NCI-H2081 (cell line): ENCODE results near the gene LHFPL2.

Experiments used
- DNase-seq, 2 experiments: peaks; one replicate each; lab custom pipeline; 2025; lab: John Stamatoyannopoulos, UW

Gene LHFPL2

DNA sequence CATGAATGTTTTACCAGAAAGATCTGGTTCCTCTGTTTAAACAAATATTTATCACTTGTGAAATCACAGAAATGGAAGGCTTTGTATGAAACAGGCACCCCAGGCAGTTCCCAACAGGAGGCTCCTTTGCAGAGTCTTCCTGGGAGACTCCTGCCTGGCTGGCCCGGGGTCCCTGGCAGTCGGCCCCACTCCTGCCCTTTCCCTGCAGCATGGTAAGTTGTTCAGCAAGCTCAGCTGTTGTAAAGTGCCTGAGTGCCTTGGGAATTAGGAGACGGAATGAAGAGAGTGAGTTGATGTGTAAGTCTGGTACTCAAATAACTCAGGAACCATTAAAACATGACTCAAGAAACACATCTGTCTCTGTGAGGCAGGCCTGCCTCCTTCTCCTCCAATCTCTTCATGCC, 17.5 kb upstream of the LHFPL2 start:
- DNase-seq = no peak

DNA sequence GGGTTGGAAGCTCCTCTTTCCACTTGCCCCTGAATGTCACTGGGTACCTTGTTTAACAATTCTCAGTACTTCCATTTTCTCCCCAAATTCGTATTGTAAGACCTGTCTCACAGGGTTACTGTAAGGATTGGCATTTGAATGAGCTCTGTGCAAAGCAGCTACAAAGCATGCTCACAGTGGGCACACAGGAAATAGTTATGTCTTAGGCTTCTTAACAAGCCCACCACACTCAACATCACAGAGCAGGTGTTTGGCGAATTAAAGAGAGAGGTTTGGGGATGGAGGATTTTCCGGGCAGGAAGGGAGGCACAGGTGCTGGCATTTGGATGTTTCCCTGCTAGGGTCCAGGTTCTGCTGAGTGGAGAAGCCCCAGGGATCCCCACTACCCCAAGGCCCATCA, 17.0 kb upstream of the LHFPL2 start:
- no peak for DNase-seq

DNA sequence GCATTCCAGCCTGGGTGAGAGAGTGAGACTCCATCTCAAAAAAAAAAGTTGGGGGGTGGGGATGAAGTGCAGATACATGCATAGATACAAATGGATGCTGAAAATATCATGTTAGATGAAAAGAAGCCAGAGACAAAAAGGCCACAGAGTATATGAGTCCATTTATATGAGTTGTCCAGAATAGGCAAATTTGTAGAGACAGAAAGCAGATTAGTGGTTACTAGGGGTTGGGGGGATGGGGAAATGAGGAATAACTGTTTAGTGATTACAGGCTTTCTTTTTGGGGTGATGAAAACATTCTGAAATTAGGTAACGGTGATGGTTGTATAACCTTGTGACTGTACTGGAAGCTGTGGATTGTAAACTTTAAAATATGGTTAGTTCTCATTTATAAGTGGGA, 13.8 kb upstream of the LHFPL2 start:
- no peak for DNase-seq

DNA sequence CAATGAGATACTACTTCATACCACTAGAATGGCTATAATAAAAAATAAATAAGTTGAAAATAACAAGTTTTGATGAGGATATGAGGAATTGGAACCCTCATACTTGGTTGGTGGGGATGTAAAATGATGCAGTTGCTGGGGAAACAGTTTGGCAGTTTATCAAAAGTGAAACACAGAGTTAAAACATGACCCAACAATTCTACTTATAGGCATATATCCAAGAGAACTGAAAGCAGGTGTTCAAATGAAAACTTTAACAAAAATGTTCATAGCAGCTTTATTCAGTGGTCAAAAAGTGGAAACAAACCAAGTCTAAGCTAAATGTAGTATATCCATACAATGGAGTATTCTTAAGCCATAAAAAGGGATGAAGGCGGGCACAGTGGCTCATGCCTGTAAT, 13.1 kb upstream of the LHFPL2 start:
- DNase-seq = no peak

DNA sequence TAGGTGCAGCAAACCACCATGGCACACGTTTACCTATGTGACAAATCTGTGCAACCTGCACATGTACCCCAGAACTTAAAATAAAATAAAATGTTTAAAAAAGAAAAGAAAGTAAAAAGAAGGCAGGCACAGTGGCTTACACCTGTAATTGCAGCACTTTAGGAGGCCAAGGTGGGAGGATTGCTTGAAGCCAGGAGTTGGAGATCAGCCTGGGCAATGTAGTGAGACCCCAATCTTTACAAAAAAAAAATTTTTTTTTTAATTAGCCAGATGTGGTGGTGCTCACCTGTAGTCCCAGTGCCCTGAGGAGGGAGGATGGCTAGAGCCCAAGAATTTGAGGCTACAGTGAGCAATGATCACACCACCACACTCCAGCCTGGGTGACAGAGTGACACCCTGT, 12.5 kb upstream of the LHFPL2 start:
- DNase-seq = no peak

DNA sequence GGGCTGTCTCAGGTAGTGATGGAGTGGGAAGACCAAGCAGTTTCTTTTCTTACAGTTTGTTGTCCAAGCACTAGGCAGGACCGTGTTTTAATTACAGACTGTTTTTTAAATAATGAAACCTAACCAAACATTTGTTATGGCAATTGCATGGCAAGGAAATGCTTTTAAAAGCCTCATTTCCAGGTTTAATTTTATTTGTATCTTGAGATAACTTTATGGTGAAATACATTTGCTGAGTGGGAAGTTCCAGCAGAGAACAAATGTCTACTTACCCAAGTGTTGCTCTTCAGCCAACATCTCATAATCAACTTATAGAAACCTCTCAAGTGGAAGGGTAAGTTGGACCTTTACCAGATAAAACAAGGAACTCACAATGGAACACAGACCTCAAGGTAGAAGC, 11.8 kb upstream of the LHFPL2 start:
- DNase-seq = no peak

DNA sequence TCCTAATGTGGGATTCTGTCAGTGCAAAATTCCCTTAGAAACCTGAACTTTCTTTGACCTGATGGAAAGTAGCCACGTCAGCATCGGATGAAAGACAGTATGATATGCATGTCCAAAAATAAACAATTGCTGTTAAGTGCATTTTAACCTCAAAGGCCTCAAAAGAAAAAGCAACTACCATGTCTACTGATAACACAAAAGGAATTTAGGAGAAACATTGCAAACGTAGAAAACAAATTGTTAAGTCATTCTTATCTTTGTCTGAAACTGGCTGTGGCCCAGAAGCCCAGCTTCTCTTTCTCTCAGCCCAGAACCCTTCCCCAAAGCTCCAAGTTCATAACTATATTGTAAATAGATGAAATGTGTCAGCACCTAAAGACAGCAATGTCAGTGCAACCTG, 11.1 kb upstream of the LHFPL2 start:
- no peak for DNase-seq

DNA sequence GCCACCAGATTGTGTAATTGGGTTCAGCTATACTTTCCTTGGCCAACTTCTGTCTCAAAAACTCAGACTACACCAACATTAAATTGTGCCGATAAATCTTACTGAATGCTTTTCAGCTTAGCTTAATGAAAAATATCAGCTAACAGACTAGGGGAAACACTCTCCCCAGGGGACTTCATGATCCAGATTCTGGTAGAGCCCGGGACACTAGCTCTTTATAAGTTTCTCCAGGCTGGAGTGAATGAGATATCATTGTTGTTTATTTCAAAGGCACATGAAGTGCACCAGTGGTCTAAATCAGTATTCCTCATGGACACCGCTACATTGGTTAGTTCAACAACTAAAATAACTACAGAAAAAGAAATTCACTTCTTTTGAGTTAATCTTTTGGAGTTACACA, 10.5 kb upstream of the LHFPL2 start:
- no peak for DNase-seq

DNA sequence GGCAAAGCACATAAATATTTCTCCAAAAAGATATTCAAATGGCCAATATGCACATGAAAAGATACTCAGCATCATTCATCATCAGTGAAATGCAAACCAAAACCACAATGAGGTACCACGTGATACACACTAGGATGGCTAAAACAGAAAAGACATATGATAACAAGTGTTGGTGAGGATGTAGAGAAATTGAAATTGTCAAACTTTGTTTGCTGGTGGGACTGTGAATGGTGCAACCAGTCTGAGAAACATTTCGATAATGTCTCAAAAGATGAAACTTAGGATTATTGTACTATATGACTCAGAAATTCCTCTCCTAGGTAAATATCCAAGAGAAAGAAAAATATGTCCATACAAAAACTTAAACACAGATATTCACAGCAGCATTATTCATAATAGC, 8.6 kb upstream of the LHFPL2 start:
- no peak for DNase-seq

DNA sequence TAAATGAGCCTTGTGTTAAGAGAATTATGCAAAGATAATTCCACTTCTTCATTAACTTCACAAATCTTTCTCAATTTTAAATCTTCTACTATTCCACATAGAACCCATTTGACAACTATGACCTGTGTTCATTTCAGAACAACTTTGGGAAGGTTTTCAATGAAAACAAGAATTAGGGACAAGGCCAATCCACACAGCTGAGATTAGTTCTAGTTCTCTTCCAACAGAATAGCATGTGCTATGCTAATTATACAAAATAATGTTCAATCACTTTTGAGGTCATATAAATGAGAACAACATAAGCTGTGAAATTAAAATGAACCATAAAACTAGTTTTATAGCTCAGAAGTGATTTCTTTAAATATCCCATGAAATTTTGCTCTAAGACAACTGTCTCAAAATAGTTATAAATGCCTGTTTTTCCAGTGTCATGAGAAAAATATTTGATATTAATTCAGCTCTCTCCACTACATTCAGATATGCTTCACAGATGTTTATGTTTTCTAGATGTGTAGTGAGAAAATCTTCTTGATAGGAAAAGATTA, 7.2 kb upstream of the LHFPL2 start:
- DNase-seq = no peak

DNA sequence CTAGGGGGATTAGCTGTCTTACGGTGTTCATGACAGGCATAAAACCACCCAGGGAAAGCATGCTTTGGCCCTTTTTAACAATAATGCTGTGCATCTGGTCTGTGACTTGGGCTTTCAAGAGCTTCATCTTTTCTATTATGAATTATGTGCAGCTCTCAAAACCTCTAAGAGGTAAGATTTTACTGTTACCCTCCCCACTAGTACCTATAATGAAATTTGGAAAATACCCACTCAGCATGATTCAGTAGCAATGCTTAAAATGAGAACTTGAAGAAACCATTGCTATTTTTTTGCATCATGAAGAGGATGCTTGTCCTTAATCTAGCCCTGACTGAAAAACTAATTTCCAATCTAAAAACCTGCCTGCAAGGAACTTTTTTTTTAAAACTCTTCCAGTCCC, 5.8 kb upstream of the LHFPL2 start:
- no peak for DNase-seq

DNA sequence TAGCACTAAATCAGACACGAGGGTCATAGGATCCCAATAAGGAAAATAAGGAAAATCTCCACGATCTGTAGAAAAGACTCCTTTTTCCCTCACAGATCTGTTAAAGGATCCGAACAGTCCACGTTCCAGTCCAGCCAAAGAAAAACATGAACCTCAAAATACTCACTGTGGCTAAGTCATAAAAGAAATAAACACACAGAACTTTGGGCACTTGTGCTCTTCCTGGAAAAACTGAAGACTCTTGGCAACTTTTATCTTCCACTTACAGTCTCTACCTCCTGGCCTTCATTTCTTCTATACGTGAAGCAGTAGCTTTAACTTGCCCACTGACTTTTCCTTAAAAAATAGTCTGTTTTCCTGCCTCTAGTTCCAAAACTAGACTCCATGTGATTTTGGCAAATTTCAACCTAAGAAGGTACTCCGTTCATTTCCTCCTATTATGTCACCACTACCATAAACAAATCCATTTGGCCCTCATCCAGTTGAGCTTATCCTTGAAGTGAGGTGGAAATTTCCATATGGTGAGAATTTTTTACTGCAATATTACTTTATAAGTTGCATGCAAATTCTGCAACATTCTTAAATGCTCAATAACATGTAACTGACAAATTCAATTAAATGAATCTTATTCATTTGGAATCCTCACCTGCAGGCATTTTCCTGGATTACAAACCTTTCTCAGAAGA, 5.3 kb upstream of the LHFPL2 start:
- no peak for DNase-seq

DNA sequence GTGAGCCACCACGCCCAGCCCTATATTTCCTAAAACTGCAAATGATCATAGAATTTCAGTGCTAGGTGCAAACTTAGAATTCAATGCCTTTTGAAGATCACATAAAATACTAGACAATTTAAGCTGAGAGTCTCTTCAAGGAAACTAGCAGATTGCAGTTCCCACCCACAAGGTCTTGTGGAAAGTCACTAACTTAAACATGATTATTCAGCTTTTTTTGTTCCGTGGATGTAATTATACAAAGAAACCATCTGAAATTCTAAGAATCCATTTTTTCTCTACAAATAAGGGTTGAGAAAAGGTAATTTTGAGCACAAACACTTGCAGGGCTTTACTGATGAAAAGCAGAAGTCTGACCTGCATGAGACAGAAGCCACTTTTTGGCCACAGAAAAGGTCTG, 4.5 kb upstream of the LHFPL2 start:
- DNase-seq = no peak

DNA sequence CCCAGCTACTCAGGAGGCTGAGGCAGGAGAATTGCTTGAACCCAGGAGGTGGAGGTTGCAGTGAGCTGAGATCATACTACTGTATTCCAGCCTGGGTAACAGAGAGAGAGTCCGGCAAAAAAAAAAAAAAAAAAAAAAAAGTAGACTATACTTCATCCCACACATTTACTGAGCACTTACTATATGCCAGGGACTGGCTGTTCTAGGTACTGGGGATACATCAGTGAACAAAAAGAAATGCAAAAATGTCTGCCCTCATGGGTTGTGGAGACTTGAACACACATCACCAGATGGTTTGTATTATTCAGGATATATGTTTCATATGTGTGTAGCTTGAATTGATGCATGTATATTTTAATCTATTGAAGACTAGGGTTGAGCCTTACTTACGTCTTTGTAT, 2.9 kb upstream of the LHFPL2 start:
- no peak for DNase-seq

DNA sequence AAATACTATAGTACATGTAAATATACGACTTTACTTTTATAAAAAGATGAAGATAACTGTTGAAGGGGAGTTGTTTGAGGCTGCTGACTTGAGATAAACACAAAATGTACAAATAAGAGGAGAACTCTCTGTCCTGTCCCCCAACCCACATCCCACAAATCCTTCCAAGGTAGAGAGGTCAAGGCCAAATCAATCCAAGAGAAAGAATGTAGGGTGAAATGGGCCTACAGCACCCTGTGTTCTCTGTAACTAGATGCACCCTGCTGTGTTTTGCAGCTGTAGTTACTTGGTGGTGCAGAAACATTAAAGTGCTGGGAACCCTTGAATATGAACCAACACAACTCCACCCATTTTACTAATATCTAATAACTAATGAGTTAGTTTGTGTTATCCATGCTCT, 2.0 kb upstream of the LHFPL2 start:
- DNase-seq = no peak

DNA sequence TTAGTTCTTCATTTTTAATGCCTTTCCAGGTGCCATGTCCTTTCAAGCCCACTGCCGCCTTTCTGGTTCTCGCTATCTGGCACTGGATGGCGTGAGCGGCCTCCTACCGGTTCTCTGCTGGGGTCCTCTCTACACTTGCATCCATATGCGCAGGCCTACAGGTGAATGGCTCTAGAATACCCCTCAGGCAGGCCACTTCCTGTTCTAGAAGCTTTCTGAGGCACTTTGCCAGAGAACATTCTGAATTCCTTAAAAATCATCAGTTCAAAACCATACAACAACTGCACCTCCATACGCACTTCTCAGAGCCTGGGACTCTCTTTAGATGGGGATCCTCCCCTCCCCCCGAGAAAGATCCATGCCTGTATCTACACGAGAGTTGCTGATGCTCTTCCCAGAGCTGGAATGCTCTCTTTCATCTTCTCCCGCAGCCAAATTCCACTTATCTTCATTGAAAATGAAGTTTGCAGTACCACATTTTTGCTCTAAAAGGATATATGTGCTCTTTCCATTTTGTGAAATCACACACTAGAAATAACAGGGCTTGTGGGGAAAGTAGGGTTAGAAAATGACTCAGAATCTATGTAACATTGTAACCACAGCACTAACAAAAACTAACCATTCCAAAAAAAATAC, 1.4 kb upstream of the LHFPL2 start:
- no peak for DNase-seq

DNA sequence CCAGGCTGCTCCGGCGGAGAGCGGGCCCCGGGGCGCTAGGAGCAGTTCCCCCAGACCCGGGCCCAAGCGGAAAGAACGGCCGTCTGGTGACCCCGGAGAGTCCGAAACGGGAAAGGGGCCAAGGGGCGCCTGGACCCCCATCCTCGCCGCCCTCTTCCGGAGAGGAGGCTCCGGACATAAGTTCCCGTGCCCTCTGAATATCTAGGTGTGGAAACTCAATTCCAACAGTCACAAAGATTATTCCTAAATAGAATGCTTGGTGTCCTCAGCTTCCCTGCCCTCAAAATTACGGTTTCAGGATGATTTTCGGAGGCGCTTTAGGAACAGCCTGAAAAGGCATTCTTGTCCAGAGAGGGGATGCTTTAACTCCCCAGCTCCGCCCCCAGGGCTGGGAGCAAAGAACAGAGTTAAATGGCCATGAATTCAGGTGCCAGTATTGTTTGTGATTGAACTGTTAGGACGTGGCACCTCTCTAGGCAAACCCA, 681 bp upstream of the LHFPL2 start:
- no peak for DNase-seq

DNA sequence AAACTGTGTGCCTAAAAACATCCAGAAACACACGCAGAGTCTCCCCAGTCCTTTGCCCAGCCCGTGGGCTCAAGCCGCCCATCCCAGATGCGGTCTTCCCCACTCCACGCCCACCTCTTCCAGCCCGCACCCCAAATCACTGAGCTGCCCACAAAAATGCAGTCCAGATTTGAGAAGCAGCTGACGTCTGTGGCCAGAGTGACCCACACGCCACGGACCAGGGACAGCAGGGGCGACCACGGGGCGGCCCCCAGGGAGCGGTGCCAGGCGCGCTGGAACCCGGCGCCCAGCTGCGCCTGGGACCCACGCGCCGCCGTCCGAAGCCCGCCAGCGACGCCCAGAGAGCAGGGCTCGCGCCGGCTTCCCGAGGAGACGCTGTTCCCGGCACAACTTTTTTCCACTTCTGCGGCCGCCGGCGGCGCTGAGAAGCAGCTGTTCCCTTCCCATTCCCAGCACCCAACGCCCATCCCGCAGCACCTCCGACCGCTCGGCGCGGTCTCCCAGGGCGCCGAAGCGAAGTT, 674 bp downstream of the LHFPL2 start:
- DNase-seq = peak in 1 of 2 experiments; percentile 16

DNA sequence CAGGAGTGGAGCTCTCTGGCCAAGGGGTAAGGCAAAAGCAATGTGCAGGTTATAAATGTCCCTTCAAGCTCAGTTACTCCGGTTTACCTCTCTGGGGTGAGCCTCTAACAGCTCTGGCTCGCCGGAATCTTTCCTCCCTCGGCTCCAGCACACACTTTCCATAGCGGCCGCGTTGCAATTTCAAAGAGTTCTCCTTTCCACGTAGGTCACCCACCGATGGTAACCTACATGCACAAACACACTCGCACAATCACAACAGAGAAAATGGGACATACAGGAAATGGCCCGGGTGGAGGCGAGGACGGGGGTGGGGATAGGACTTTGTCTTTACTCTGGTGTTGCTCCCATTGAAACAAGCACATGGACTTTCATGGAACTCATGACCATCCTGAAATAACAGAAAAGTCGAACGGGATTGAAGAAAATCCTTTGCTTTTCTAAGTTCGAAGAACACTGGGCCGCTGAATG, 1.2 kb downstream of the LHFPL2 start:
- DNase-seq = no peak

DNA sequence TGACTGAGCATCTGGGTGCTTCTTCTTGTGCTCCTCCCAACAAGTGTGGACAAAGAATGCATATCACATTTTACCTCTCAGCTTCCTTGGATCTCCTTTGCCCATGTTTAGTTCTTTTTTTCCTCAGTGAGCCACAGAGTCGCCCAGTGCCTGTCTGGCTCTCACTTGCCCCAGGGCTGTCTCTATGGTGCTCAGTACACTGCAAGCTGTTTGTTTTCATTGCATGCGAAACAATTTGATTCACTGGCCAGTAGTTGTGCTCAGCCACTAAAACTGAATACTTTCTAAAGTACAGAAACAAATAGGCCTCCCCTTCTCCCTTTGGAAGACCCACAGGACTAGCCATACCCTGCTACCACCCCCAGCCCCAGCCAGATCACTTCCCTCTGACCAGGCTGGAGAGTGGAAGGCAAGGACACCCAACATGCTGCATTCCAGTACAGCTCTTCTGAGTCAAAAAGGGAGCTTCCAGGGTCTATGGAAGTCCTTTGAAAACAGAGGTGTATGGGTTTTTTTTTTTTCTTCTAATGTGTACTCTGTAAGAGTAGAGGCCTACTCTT, 3.8 kb downstream of the LHFPL2 start:
- DNase-seq = no peak

DNA sequence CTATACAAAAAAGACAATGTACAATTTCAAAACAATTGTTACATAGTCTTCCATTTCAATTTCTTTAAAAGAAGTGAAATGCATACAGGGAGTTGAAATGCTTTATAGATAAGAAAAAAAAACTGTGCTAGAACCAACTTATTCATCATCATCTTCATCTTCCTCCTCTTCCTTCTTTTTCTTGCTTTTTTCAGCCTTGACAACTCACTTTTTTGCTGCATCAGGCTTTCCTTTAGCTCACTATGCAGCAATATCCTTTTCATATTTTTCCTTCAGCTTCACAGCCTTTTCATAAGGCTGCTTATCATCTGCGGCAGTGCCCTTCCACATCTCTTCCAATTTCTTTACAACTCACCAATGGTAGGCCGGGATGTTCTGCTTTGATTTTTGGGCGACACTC, 4.4 kb downstream of the LHFPL2 start:
- DNase-seq = no peak

DNA sequence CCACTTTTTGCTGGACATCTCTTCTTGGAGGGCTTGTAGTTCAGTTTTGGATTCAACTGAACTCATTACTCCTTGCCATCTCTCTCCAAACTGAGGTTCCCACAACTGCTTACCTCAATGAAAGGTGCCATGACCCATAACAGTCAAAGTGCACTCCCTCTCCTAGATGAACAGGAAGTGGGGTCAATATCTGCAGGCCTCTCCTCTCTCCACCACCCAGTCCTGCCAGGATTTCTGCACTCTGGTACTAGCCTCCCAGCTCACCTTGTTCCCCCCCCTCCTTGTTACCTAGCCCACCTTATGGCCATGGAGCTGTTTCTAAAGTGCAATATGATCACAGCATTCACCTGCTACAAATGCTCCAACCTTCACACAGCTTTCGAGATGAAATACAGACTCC, 5.9 kb downstream of the LHFPL2 start:
- no peak for DNase-seq
